GM21717 (cell line): ENCODE measurements around the gene RIMKLB.
"Not testable (repeated sequence)": the region's sequence is repeated elsewhere in the genome, so short reads cannot be mapped to it uniquely, and the experiment has no call there.

ENCODE experiments used
- ATAC-seq: cut with Tn5 transposase; IDR thresholded peaks from one replicate; pipeline ENCODE4 v1.9.1; 2021; ENCODE audit warnings: mild to moderate bottlenecking, moderate library complexity; ENCODE audit not compliant: unreplicated experiment

The RIMKLB gene

DNA sequence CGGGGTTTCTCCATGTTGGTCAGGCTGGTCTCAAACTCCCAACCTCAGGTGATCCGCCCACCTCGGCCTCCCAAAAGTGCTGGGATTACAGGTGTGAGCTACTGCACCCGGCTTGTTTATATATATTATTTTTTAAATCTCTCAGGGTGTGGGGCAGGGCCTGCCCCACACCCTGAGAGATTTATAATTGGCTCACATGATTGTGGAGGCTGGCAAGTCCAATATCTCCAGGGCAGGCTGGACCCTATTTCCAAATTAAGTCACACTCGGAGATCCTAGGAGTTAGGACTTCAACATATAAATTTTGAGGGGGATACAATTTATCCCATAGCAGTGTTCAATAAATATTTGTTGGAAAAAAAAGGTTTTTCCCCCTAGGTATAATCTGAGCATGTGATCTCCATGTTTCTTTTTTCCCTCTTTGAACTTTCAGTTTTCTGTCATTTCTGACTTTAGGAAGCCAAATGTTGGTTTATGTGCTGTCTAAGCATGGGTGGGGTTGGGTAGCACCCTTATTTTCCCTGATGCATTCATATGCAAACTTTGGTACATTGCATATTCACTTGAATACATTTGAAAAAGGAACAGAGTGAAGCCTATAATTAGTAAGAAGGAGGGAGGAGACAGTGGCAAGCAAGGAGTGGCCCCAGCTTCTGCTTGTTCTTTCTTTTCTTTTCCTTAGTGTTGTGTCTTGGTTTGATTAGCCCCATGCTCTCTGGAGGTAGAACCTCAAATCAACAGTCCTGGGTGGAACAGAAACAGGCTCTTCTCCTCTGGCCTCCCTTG is 116.0 kb downstream of the RIMKLB start:
- ATAC-seq, result no peak

DNA sequence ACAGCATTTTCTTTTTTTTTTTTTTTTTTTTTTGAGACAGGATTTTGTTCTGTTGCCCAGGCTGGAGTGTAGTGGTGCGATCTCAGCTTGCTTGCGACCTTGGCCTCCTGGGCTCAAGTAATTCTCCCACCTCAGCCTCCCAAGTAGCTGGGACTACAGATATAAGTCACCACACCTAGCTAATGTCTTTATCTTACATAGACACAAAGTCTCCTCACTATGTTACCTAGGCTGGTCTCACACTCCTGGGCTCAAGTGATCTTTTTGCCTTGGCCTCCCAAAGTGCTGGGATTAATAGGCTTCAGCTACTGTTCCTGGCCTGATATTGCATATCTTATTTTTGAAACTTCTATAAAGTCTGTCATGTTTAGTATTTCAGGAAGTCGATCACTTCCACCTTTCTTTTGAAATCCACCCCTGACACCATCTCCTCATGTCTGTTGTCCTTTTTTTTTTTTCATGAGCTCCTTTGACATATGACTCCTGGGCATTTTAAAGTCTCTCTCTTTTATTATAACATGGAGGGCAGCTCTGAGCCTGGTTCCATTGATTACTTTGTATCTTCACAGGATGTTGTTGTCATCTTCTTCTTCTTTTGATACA is 118.8 kb downstream of the RIMKLB start:
- no peak for ATAC-seq

DNA sequence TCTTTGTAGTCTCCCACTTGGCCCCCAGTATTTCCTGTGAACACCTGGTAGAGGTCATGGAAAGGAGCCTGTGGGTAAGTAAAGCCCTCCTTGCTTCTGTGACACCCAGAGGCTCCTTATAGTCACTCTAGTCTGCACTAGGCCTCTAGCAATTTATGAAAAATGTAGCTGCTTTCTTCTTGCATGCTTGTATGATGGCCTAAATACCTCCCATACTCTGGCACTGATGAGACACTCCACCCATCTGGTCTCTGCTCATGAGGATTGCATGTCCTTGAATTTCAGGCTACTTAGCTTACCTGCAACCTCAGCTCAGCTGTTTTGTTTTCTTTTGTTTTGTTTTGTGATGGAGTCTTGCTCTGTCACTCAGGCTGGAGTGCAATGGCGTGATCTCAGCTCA is 120.1 kb downstream of the RIMKLB start:
- ATAC-seq, result no peak

DNA sequence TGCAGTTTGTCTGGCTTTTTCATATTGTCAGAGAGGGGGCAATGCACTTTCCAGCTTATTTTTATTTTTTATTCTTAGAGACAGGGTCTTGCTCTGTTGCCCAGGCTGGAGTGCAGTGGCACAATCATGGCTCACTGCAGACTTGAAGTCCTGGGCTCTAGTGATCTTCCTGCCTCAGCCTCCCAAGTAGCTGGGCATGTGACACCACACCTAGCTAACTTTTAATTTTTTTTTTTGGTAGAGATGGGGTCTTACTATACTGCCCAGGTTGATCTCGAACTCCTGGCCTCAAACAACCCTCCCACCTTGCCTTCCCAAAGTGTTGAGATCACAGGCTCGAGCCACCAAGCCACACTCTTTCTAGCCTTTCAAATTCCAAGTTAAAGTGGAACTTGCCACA is 120.7 kb downstream of the RIMKLB start:
- ATAC-seq, result no peak

DNA sequence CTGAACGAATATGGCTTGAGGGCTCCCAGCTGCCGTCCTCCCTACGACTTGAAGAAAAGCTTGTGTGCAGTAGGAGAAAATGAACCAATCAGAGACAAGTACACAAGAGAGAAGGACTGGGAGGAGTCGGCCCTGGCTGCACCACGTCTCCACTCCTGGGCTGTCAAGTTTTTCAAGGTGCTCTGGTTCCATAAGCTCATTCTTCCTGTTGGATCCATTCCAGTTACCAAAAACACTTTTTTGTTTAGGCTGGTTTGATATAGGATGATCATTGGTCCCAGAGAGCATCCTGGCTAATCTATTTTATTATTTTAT is 121.8 kb downstream of the RIMKLB start:
- ATAC-seq, result no peak

DNA sequence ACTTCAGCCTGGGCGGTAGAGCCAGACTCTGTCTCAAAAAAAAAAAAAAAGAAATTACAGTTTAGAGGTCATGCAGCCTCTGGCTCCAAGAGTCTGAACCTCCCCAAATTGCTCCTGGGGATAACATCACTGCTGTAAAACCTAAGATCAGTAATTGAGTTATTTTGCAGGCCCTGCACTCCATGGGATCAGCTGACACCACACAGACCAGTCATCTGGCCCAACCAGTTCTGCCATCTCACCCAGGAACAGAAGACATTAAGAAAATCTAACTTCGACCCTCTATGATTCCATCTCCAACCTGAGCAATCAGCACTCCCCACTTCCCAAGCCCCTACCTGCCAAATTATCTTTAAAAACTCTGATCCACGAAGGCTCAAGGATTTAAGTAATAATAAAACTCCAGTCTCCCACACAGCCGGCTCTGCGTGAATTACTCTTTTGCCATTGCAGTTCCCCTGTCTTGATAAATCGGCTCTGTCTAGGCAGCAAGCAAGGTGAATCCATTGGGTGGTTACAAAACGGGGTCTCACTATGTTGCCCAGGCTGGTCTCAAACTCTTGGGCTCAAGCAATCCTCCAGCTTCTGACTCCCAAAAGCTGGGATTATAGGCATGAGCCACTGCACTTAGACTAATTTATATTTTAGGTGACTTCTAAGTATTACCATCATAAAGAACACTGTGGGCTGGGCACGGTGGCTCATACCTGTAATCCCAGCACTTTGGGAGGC is 123.1 kb downstream of the RIMKLB start:
- not testable (repeated sequence) for ATAC-seq

DNA sequence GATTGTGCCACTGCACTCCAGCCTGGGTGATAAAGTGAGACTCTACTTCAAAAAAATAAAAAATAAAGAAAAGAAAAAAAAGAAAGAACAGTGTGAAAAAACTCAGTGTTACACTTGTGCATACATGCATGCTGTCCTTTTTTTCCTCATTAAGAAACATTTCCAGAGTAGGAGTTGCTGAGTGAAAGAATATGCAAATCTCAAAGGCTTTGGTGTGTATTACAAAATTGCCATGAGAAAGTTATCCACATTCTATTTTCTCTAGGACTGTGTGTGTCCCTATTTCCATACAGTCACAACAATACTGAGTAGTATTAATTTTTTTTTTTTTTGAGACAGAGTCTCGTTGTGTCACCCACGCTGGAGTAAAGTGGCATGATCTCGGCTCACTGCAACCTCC is 123.8 kb downstream of the RIMKLB start:
- no peak for ATAC-seq

DNA sequence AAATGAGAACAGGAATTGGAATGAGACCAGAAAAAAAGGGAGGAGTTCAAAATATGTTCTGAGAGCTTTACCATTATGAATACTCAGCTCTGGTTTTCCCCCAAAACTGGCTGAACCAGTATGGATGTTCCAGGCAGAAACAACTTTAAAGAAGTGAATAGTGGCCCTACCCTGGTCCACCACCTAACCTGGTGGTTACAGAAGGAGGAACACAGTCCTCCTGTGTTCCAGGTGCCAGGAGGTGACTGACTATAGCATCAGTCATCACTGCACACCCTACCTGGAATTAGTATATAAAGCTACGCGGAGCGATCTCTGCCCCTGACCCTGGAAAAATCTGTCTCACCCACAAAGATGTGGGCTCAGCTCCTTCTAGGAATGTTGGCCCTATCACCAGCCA is 124.5 kb downstream of the RIMKLB start, which contains the start of gene A2ML1:
Gene A2ML1, plus strand, starts transcription at position 324 of the 400 bp plus-strand sequence. Its CDS starts 31 bp downstream, at position 355.
- no peak for ATAC-seq

DNA sequence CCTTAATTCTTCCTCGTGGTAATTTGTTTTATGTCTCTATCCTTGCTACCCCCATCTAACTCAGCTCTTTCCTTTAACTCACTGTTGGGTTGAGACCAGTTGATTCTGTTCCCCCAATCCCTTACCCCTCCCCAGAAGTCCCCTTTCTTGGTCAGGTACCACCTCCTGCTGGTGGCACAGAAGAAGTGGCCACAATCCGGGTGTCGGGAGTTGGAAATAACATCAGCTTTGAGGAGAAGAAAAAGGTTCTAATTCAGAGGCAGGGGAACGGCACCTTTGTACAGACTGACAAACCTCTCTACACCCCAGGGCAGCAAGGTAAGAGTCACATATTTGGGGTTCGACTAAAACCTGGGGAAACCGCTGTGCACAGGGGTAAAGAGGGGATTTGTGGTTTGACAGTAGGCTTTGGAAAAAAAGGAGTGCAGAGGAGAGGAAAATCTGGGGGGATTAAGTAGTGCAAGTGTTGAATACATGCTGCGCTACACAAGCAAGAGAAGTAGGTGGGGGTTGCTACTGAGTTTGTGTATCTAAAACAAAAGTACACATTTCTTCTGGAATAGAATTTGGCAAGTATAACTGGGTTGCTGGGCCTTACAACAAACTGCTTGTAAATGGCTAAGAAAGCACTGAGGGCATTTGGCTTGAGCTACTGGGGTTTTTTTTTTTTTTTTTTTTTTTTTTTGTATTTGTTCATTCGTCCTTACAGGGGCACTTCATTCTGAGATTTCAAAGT is 125.9 kb downstream of the RIMKLB start:
- no peak for ATAC-seq

DNA sequence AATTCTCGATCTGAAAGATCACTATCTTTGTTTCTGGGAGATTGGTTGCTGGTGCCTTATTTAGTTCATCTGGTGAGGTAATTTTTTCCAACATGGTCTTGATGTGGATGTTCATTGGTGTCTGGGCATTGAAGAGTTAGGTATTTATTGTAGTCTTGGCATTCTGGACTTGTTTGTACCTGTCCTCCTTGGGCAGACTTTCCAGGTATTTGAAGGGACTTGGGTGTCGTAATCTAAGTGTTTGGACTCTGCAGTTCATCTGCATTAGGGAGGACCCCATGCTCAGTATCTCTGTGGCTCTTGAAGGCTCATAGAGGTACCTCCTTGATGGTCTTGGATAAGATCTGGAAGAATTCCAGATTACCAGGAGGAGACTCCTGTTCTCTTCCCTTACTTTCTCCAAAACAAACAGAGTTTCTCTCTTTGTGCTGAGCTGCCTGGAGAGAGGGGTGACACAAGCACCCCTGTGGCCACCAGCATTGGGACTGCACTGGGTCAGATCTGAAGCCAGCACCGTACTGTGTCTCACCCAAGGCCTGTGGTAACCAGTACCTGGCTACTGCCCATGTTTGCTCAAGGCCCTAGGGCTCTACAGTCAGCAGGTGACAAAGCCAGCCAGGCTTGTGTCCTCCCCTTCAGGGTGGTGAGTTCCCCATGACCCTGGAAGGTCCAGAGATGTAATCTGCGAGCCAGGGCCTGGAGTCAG is 129.9 kb downstream of the RIMKLB start:
- ATAC-seq, result no peak

DNA sequence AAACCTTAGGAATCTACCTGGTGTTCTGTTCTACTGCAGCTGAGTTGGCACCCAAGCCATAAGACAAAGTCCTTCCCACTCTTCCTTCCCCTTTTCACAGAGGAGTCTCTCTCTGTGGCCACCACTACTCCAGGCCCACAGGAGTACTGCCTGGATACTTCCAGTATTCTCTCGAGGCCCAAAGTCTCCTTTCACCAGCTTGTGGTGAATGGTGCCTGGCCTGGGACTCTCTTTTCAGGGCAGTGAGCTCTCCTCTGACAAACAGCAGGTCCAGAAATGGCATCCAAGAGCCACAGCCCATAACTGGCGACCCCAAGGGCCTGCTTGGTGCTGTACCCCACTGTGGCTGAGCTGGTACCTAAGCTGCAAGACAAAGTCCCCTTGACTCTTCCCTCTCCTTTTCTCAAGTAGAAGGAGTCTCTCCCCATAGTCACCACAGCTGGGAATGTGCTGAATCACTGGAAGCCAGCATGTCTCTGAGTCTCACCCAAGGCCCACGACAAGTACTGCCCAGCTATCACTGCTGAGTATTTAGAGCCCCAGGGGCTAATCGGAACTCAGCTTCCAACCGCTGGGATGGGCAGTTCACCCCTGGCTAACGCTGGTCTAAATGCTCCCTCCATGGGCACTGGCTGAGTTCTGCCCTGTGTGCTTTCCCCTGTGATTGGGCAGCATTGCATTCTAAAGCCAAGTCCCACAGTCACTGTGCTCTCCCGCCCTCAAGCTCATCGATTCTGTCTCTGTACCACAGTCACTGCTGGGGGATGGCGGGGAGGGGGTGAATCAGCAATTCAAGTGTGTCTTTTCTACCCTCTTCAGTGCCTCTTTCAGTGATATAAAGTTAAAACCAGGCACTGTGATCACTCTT is 130.7 kb downstream of the RIMKLB start:
- ATAC-seq, result no peak

DNA sequence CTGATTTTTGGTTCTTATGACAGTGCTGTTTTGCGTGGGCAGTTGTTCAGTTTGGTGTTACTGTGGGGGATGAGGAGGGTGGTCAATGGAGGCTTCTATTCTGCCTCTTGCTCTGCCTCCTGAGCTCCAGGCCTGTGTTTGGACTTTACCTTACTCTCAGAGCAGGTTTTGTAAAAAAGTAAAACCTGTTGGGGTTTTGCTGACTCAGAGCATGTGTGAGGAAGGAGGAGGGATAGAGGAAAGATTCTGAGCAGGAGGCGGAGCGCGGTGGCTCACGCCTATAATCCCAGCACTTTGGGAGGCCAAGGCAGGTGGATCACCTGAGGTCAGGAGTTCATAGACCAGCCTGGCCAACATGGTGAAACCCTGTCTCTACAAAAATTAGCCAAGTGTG is 131.3 kb downstream of the RIMKLB start:
- no peak for ATAC-seq

DNA sequence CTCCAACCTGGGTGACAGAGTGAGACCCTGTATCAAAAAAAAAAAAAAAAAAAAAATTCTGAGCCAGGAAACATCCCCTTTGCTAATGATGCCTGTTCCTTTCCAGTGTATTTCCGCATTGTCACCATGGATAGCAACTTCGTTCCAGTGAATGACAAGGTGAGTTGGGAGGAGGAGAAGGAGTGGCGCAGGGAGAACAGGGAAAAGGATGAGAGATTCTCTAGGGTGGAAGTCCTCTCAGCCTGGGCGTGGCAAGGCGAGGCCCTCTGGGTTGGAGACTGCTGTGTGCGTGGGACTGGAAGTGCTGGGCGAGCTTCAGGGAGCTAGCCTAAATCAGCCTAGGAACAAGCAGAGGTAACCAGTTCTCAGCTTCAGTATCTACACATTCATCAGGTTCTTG is 131.8 kb downstream of the RIMKLB start:
- no peak for ATAC-seq

DNA sequence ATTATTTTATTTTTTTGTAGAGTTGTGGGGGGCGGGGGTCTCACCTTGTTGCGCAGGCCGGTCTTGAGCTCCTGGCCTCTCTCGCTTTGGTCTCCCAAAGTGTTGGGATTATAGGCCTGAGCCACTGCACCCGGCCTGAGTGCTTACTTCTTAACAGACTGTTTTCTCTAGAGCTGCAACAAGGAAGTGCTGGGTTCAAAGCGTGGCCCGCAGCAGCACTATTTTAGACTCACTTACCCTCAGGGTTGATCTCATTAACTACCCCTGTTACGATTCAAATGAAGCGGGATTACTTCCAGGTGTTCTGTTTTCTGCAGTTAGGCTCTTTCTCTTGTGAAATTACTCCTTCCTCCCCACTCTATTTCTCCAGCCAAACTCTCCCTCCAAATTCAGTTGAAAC is 133.3 kb downstream of the RIMKLB start:
- ATAC-seq, result no peak

DNA sequence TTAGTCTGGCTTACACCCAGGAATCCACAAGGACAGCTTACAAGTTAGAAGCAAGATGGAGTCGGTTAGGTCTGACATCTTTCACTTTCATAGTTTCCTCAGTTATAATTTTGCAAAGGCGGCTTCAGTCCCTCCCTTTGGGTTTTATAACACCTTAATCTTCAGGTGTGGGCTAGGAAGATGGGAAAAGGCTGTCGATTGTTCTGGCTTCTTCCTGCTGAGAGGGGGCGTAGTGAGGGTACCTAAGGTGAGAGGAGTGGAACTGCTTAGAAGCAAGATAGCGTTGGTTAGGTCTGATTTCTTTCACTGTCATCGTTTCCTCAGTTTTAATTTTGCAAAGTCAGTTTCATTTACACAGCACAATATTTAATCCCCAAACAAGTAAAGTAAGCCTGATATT is 134.7 kb downstream of the RIMKLB start:
- no peak for ATAC-seq
